SU-DHL-6 (cell line): Measurements from ENCODE around the gene DLG2.

Source experiments
- H2AFZ ChIP-seq: fragments of 200-600 bp; sonication (generic); 2 replicates; pipeline ENCODE4 v1.6.1; 2014; ENCODE audit warnings: low read depth, mild to moderate bottlenecking, moderate library complexity, mixed read lengths, antibody characterized with exemption, low read length; ENCODE audit not compliant: severe bottlenecking
- H3F3A ChIP-seq: fragments of 200-600 bp; shearing (Covaris generic); 2 replicates; pipeline ENCODE4 v1.6.0; 2016; ENCODE audit warnings: antibody characterized with exemption, mild to moderate bottlenecking; ENCODE audit not compliant: insufficient read depth
- H3K27ac ChIP-seq: fragments of 200-600 bp; sonication (generic); 2 replicates; pipeline ENCODE4 v1.5.1; 2016; ENCODE audit warnings: low read depth, mild to moderate bottlenecking, low read length, moderate library complexity, mixed read lengths
- H3K27me3 ChIP-seq: fragments of 200-600 bp; sonication (generic), shearing (Covaris generic); 2 replicates; pipeline ENCODE4 v1.6.0; 2014; ENCODE audit warnings: mild to moderate bottlenecking, low read length
- H3K36me3 ChIP-seq: fragments of 200-600 bp; sonication (generic); 2 replicates; pipeline ENCODE4 v1.6.1; 2014; ENCODE audit warnings: mild to moderate bottlenecking, low read length, mixed read lengths
- H3K4me2 ChIP-seq: fragments of 300-600, 200-600 bp; shearing (Covaris generic), sonication (generic); 2 replicates; pipeline ENCODE4 v1.6.0; 2014; ENCODE audit warnings: low read length, low read depth, mild to moderate bottlenecking; ENCODE audit not compliant: poor library complexity, severe bottlenecking
- H3K4me3 ChIP-seq: fragments of 200-600 bp; sonication (generic); 2 replicates; pipeline ENCODE4 v1.5.1; 2014; ENCODE audit warnings: antibody characterized with exemption, low read length, mild to moderate bottlenecking, mixed read lengths; ENCODE audit not compliant: insufficient read depth, poor library complexity, severe bottlenecking
- H3K79me2 ChIP-seq: fragments of 200-600 bp; sonication (generic); 2 replicates; pipeline ENCODE4 v1.6.1; 2014; ENCODE audit warnings: mild to moderate bottlenecking, low read length, moderate library complexity; ENCODE audit not compliant: insufficient read depth
- H3K9ac ChIP-seq: fragments of 200-600 bp; sonication (generic); 2 replicates; pipeline ENCODE4 v1.7.0; 2014; ENCODE audit warnings: mild to moderate bottlenecking, low read length
- H3K9me2 ChIP-seq: fragments of 200-600 bp; sonication (generic); replicated peaks from 2 replicates; pipeline ENCODE4 v1.6.1; 2014; ENCODE audit warnings: low read length; ENCODE audit not compliant: insufficient read depth
- H3K9me3 ChIP-seq: fragments of 200-600 bp; sonication (generic); 2 replicates; pipeline ENCODE4 v1.6.1; 2014; ENCODE audit warnings: low read length, mixed read lengths; ENCODE audit not compliant: insufficient read depth
- H4K20me1 ChIP-seq: fragments of 200-600 bp; sonication (generic); 2 replicates; pipeline ENCODE4 v1.6.1; 2014; ENCODE audit warnings: low read depth, mild to moderate bottlenecking, antibody characterized with exemption, low read length, moderate library complexity, mixed read lengths
- EZH2phosphoT487 ChIP-seq: fragments of 200-600 bp; sonication (generic), shearing (Covaris generic); conservative IDR thresholded peaks from 2 replicates; pipeline ENCODE4 v1.6.1; 2018; ENCODE audit warnings: mild to moderate bottlenecking, antibody characterized with exemption, low read length, moderate library complexity, mixed read lengths
- TF ChIP-seq, protein P1 (sequence below): fragments of 200-600 bp; sonication (generic); IDR thresholded peaks from one replicate; pipeline ENCODE4 v1.5.1; 2017; ENCODE audit warnings: antibody characterized with exemption, mild to moderate bottlenecking, low read length, moderate library complexity; ENCODE audit not compliant: insufficient read depth, poor library complexity, severe bottlenecking

DLG2 gene

DNA sequence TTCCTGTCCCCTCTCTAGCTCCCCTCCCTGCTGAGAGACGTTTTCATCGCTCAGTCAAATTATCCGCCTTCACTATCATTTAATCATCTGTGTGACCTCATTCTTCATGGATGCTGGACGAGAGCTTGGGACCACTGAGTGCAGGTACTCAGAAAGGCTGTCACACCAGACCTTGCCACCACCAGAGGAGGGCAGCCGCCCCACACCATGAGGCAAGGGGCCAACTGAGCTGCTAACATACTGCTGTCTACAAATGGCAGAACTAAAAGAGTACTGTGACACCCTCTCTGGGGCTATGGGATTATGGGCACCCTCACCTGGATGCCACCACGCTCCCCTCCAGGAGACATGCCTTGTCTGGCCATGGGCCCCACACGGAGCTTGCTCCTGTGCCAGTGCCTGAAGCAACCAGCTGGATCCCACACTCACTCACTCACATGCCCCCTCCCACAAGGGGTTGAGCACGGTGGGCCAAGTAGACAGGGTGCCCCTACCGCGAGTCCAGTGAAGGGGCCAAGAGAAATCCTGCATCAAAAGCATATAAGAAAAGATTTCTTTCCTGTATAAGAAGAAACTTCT is 1670.9 kb downstream of the DLG2 start:
- no peak overlapping the region for H3K27ac ChIP-seq
- no peaks in the 10 kb centered on the region for H3K9me2 ChIP-seq
- H3F3A ChIP-seq: no peaks in the 10 kb centered on the region
- H3K79me2 ChIP-seq: no peaks in the 10 kb centered on the region
- no peak overlapping the region for H2AFZ ChIP-seq
- H3K9me3 ChIP-seq: no peaks in the 10 kb centered on the region
- H4K20me1 ChIP-seq: no peaks in the 10 kb centered on the region
- no peak overlapping the region for H3K4me3 ChIP-seq
- no peaks in the 10 kb centered on the region for H3K36me3 ChIP-seq
- no peaks in the 10 kb centered on the region for H3K27me3 ChIP-seq
- TF ChIP-seq, protein P1, sequence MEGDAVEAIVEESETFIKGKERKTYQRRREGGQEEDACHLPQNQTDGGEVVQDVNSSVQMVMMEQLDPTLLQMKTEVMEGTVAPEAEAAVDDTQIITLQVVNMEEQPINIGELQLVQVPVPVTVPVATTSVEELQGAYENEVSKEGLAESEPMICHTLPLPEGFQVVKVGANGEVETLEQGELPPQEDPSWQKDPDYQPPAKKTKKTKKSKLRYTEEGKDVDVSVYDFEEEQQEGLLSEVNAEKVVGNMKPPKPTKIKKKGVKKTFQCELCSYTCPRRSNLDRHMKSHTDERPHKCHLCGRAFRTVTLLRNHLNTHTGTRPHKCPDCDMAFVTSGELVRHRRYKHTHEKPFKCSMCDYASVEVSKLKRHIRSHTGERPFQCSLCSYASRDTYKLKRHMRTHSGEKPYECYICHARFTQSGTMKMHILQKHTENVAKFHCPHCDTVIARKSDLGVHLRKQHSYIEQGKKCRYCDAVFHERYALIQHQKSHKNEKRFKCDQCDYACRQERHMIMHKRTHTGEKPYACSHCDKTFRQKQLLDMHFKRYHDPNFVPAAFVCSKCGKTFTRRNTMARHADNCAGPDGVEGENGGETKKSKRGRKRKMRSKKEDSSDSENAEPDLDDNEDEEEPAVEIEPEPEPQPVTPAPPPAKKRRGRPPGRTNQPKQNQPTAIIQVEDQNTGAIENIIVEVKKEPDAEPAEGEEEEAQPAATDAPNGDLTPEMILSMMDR: no peak
- TF ChIP-seq EZH2phosphoT487: no peak
- H3K9ac ChIP-seq: no peak overlapping the region
- no peak overlapping the region for H3K4me2 ChIP-seq

GRCh38 chr11:83954780-83955179 is 1672.4 kb downstream of the DLG2 start:
- Histone ChIP-seq H3K4me2 (no peak overlapping the region), H3K36me3 (no peaks in the 10 kb centered on the region), H3K9me2 (no peaks in the 10 kb centered on the region), H2AFZ (no peak overlapping the region), H3K27me3 (no peaks in the 10 kb centered on the region), H3F3A (no peaks in the 10 kb centered on the region), H3K9ac (no peak overlapping the region), H3K4me3 (no peak overlapping the region), H4K20me1 (no peaks in the 10 kb centered on the region), H3K79me2 (no peaks in the 10 kb centered on the region), H3K9me3 (no peaks in the 10 kb centered on the region), H3K27ac (no peak overlapping the region)
- TF ChIP-seq, protein P1: no peak
- no peak for TF ChIP-seq EZH2phosphoT487

- no peak for TF ChIP-seq EZH2phosphoT487
- TF ChIP-seq, protein P1: no peak
- H3K9me3 ChIP-seq: no peaks in the 10 kb centered on the region
- H2AFZ ChIP-seq: no peak overlapping the region
- H3K79me2 ChIP-seq: no peaks in the 10 kb centered on the region
- no peaks in the 10 kb centered on the region for H3K27me3 ChIP-seq
- H3K4me3 ChIP-seq: no peak overlapping the region
- no peak overlapping the region for H3K9ac ChIP-seq
- H3K27ac ChIP-seq: no peak overlapping the region
- H3K36me3 ChIP-seq: no peaks in the 10 kb centered on the region
- H4K20me1 ChIP-seq: no peaks in the 10 kb centered on the region
- H3F3A ChIP-seq: no peaks in the 10 kb centered on the region
- no peak overlapping the region for H3K4me2 ChIP-seq
- H3K9me2 ChIP-seq: no peaks in the 10 kb centered on the region
Measured at GRCh38 chr11:83951521-83951920, 1675.6 kb downstream of the DLG2 start.
